Measurements from ENCODE around the gene RHOT1.
"Not testable (repeated sequence)": the region's sequence is repeated elsewhere in the genome, so short reads cannot be mapped to it uniquely, and the experiment has no call there.

Gene RHOT1

DNA sequence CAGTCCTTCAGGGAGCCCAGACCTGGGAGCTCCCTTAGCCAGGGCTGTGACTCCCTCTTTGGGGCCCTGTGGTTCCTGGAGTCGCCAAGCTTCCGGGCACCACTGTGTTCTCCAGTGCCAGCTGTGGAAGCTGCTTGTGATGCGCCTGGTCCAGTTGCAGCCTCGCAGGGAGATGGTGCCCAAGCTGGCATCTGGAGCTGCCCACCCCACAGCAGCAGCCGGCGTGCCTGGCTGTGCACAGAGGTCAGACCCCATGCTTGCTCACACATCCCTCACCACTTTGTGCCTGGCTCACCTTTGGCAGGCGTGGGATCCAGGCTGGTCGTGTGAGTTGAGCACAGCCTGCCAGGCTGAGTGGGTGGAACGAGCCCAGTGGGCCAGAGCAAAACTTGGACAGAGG, 18.2 kb downstream of the RHOT1 start:
- DNase-seq: no peak

DNA sequence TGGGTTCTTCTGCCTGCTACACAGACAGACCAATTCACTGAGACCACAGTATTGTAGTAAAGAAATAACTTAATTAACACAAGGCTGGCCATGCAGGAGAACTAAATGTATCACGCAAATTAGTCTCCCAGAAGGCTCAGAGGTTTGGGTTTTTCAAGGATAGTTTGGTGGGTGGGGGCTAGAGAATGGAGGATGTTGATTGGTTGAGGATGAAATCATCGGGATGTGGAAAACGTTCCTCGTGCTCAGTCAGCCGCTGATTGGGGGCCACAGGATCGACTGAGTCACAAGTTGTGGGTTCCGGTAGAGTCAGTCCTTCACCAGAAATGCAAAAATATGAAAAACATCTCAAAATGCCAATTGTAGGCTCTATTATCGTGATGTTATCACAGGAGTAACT, 18.7 kb downstream of the RHOT1 start:
- DNase-seq: no peak

DNA sequence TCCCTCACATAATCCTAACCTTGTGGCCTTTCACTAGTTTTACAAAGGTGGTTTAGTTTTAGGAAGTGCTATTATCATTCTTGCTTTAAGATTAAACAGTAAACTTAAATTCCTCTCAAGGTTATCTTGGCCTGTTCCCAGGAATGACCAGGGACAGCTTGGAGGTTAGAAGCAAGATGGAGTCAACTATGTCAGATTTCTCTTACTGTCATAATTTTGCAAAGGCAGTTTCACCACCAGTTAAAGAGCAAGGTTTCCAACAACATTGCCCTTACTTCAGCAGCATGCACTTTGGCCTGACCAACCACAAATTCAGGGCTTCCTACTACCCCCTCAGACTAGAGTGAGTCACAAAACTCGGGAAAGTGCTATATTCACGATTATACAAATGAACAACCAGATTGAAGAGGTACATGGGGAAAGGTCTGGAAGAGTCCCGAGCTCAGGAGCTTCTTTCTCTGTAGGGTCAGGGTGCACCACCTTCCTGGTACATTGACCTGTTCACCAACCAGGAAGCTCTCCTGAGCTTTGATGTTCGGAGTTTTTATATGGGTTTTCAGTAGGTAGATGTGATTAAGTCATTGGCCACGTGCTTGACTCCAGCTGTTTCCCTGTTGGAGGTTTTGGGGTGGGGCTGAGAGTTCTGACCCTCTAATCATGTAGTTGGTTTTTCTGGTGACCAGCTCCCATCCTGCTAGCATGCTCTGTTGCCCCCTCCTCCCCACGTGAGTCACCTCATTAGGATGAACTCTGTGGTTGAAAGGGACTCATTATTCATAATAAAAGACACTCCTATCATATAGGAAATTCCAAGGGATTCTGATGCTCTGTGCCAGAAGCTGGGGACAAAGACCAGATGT, 19.4 kb downstream of the RHOT1 start:
- peak in 1 of 3 donors; percentile 36 for DNase-seq

DNA sequence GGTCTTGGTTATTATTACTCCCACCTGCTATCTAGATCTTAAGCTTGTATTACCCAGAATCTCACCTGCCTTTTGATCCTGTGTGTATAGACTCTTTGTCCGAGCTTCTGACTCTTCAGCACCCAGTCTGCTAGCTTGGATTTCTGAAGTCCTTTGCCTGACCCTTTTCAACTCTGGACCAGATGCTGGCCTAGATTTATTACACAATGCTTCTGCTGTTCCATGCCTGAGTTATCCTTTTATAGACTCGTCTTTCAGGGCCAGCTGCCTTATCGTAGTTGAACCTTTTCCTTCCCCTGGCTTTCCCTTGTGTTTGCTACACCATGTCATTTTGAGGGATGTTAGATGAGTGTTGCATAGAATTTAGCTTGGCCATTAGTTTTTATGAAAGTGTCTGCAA, 32.6 kb downstream of the RHOT1 start:
- no peak for DNase-seq

DNA sequence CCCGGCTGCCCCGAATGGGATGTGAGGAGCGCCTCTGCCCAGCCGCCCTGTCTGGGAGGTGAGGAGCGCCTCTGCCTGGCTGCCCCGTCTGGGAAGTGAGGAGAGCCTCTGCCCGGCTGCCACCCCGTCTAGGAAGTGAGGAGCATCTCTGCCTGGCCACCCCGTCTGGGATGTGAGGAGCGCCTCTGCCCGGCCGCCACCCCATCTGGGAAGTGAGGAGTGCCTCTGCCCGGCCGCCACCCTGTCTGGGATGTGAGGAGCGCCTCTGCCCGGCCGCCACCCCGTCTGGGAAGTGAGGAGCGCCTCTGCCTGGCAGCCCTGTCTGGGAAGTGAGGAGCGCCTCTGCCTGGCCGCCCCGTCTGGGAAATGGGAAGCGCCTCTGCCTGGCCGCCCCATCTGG, 36.4 kb downstream of the RHOT1 start:
- DNase-seq: not testable (repeated sequence)

GRCh38 chr17:32179103-32179502, 36.8 kb downstream of the RHOT1 start:
- DNase-seq: not testable (repeated sequence)

- DNase-seq: not testable (repeated sequence)
Measured at GRCh38 chr17:32179526-32179925, 37.2 kb downstream of the RHOT1 start.

GRCh38 chr17:32180262-32180661, 38.0 kb downstream of the RHOT1 start:
- not testable (repeated sequence) for DNase-seq

GRCh38 chr17:32185875-32186274, 43.6 kb downstream of the RHOT1 start:
- DNase-seq: no peak

DNA sequence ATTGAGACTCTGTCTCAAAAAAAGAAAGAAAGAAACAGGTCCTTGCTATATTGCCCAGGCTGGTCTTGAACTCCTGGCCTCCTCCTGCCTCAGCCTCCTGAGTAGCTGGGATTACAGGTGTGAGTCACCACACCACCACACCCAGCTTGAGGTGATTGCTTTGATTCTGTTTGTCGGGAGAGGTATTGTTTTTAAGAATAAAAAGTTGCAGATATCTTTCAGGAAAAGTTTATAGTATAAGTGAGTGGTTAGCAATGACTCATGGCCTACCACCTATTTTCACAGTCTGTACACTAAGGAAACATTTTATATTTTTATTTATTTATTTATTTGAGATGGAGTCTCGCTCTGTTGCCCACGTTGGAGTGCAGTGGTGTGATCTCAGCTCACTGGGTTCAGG, 45.0 kb downstream of the RHOT1 start:
- DNase-seq: no peak

GRCh38 chr17:32189343-32189742, 47.0 kb downstream of the RHOT1 start:
- DNase-seq: no peak

- peak in 2 of 3 donors; percentile 29 to 55 for DNase-seq
Measured at GRCh38 chr17:32191306-32191705, 49.0 kb downstream of the RHOT1 start.

DNA sequence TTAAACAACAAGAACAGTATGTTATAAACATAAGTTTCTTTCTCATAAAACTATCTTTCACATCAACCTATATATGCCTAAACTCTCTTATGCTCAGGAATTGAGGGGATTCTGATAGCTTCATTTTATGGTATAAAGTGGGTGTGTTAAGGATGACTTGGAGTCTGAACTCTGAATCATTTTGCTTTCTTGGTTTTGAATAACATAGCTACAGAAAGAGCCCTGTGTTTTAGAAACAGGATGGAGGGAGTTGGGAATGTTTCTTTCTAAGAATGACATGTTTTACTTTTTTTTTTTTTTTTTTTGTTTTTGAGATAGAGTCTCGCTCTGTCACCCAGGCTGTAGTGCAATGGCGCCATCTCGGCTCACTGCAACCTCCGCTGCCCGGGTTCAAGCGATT, 50.1 kb downstream of the RHOT1 start:
- no peak for DNase-seq

DNA sequence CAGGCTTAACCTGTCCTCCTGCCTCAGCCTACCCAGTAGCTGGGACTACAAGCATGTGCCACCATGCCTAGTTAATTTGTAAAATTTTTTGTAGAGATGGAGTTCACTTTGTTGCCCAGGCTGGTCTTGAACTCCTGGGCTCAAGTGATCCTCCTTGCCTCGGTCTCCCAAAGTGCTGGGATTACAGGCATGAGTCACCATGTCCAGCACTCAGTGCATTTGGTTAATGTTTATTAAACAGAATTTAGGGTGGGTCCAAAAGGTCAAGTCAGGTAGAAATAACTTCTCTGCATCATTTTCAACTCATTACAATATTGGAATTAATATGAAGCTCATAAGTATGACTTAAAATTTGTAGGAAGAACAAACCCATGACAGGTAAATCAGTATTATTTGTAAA, 55.7 kb downstream of the RHOT1 start:
- DNase-seq: no peak

GRCh38 chr17:32206861-32207260, 64.6 kb downstream of the RHOT1 start:
- DNase-seq: no peak

DNA sequence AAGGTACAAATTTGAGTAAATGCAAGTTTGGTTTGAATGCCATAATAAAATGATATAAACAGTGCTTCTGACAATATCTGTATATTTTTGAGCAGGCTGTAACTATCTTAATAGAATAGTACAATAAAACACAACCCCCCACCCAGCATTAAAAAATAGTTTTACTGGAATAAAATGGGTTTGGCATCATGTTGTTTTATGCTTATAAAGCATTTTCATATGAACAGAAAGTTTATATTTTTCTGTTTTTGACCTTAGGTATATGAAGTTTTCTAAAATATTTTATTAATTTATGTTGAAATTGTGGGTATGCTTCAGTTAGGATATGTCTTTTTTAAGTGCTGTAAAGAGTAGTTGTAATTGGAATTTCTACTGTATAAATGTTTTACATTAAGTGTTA, 66.1 kb downstream of the RHOT1 start:
- DNase-seq: no peak

DNA sequence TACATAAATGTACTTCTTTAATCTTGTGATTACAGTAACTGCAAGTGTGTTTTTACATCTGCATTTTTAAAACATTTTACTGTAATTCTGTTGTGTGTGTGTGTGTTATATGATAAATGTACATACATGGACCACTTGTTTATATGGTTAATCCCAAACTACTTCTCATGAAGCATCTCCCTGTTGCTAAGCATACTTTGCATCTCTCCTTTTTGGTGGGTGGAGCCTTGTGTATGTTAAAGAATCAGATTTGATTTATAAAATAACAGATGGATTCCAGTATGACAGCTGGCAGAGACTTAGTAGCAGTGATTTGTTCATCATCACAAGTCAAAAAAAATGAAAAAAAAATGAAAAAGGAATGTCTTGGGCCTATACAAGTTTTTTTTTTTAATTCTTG, 67.3 kb downstream of the RHOT1 start:
- DNase-seq: no peak

DNA sequence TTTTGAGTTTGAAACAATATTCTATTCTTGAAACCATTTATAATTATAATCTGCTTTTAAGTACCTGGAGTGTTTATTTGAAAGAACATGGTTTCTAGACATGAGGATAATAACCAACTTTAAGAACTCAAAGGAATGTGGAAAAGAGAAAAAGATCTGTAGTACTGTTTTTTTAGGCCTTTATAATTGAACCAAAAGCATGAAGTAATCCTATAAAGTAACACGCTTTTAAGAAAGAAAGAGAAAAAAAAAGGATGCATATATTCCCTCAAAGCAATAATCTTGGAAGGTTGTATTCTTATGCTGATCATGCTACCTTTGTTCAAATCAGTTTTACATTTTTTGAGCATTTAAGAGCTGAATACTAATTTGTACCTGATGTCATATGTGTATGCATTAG, 69.4 kb downstream of the RHOT1 start:
- DNase-seq: no peak

GRCh38 chr17:32215696-32216095, 73.4 kb downstream of the RHOT1 start:
- no peak for DNase-seq

DNA sequence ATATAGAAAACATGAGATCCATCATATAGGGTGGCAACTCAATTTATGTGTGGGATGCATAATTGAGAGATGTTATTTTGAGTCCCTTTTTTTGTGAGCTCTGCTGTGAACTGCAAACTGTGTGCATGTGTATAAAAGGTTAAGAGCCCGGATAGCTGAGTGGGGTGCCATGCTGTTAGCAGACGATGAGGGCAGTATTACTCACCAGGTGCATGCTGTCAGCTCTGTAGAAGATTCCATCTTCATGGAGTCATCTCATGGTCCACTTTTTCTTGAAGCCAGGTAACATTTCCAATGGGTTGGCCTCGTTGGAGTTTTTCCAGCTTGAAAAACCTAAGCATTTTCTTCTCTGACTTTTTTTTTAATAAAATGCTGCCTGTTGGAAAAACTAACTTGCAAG, 80.3 kb downstream of the RHOT1 start:
- DNase-seq: no peak

DNA sequence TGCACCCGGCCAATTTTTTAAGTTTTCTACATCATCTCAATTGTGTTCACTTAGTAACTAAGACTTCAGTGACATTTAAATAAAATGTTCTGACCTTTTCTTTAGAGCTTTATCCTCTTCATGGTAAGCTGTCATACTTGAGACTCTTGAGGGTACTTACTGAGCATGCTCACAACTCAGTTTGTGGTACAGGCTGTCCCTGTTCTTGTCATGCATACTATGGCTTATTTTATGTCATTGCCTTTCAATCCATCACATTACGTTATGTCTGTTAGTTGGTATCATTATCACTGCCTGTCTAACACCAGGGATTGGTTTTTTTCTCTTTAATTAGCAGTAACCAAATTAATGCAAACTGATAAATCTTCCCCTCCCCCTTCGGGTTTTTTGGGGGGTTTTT, 81.4 kb downstream of the RHOT1 start:
- DNase-seq: no peak

- no peak for DNase-seq
Measured at GRCh38 chr17:32226886-32227285, 84.6 kb downstream of the RHOT1 start.

- DNase-seq: no peak
Measured at GRCh38 chr17:32227910-32228309, 85.6 kb downstream of the RHOT1 start.

- no peak for DNase-seq
Measured at GRCh38 chr17:32235588-32235987, 93.3 kb downstream of the RHOT1 start.

- peak in 1 of 3 donors; percentile 14 for DNase-seq
Measured at GRCh38 chr17:32239456-32239855, 97.2 kb downstream of the RHOT1 start.
